ENCODE results near the gene CDK11A.

DNA sequence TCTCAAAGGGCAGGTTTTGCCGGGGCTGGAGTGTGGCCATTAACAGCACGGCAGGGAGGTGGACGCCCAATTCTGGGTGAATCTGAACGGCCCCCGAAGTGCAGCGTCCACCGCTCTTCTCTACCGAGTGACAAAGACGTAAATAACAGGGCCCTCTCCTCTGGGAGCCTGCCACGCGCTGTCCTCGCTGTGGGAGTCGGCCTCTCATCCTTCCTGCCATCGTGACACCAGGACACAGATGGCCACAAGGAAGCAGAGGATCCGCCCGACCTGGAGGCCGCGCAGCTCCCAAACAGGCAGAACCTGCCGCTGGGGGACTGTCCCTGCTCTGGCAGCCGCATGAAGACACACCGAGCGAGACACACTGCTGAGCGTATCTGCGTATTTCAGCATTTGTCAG is 53.3 kb downstream of the CDK11A start:
- TF ChIP-seq, protein P1, sequence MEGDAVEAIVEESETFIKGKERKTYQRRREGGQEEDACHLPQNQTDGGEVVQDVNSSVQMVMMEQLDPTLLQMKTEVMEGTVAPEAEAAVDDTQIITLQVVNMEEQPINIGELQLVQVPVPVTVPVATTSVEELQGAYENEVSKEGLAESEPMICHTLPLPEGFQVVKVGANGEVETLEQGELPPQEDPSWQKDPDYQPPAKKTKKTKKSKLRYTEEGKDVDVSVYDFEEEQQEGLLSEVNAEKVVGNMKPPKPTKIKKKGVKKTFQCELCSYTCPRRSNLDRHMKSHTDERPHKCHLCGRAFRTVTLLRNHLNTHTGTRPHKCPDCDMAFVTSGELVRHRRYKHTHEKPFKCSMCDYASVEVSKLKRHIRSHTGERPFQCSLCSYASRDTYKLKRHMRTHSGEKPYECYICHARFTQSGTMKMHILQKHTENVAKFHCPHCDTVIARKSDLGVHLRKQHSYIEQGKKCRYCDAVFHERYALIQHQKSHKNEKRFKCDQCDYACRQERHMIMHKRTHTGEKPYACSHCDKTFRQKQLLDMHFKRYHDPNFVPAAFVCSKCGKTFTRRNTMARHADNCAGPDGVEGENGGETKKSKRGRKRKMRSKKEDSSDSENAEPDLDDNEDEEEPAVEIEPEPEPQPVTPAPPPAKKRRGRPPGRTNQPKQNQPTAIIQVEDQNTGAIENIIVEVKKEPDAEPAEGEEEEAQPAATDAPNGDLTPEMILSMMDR (IDR thresholded peaks at IDR 0.05), result no peak
- TF ChIP-seq POLR2A (IDR thresholded peaks at IDR 0.05) (no peak), POLR2AphosphoS5 (IDR thresholded peaks at IDR 0.05) (no peak), EP300 (IDR thresholded peaks at IDR 0.05) (no peak)

Data from gastroesophageal sphincter (tissue), 3 donors.